WTC11 (cell line): ENCODE results near the gene PLEKHA6.

Experiments used
- ATF1 ChIP-seq: sonication (generic); formaldehyde crosslinking; IDR thresholded peaks from 2 replicates; pipeline ENCODE4 v1.8.1; 2023; ENCODE audit warnings: mild to moderate bottlenecking, moderate library complexity, missing genetic modification reagents
- CREB1 ChIP-seq: sonication (generic); formaldehyde crosslinking; IDR thresholded peaks from 2 replicates; pipeline ENCODE4 v1.8.0; 2023; ENCODE audit warnings: mild to moderate bottlenecking, missing genetic modification reagents
- CTCF ChIP-seq: fragments of 200-600 bp; IDR thresholded peaks from 2 replicates; pipeline ENCODE4 v1.8.0; 2022; ENCODE audit warnings: antibody characterized with exemption
- NFYB ChIP-seq: sonication (generic); formaldehyde crosslinking; conservative IDR thresholded peaks from 2 replicates; pipeline ENCODE4 v1.8.0; 2022; ENCODE audit warnings: low read depth, missing genetic modification reagents
- TCF7 ChIP-seq: sonication (generic); formaldehyde crosslinking; IDR thresholded peaks from 2 replicates; pipeline ENCODE4 v1.8.0; 2022; ENCODE audit warnings: mild to moderate bottlenecking, low read depth, missing genetic modification reagents, moderate library complexity
- USF2 ChIP-seq: sonication (generic); formaldehyde crosslinking; IDR thresholded peaks from 2 replicates; pipeline ENCODE4 v1.8.1; 2023; ENCODE audit warnings: mild to moderate bottlenecking, missing genetic modification reagents, moderate library complexity
- ZNF425 ChIP-seq: fragments of 250-450 bp; sonication (Bioruptor Pico); conservative IDR thresholded peaks from 2 replicates; pipeline ENCODE4 v1.9.0; 2021; ENCODE audit warnings: mild to moderate bottlenecking

GRCh38 chr1:204391629-204392028, 31.9 kb upstream of the PLEKHA6 start:
- TF ChIP-seq NFYB (CRISPR knock-in tag) (no peak), ATF1 (no peak), CTCF (no peak), CREB1 (CRISPR knock-in tag) (no peak), TCF7 (CRISPR knock-in tag) (no peak), USF2 (no peak), ZNF425 (CRISPR knock-in tag) (no peak)
